Left renal pelvis (tissue), 4 donors: Measurements from ENCODE around the gene OR2L8. TPM values are rescaled to one million over a fixed set of nuclear protein-coding genes. Genes with fewer than 3 reads are reported as not detected.
A peak's percentile ranks its signal among the peaks of the same experiment; 100 is the strongest.

ENCODE experiments used
- DNase-seq, 4 donors: peaks; one replicate each; pipeline ENCODE4 v3.0.0-alpha.2; 2013; ENCODE audit warnings: low read depth in 4 of 4, low spot score in 3 of 4
- polyA plus RNA-seq, 4 donors: library from polyadenylated mRNA; unstranded; fragments of 120-200 nt; gene quantifications; one replicate each; pipeline ENCODE4 v1.2.1, GENCODE V29; 2013; ENCODE audit not compliant: insufficient read length in 4 of 4

The OR2L8 gene, protein sequence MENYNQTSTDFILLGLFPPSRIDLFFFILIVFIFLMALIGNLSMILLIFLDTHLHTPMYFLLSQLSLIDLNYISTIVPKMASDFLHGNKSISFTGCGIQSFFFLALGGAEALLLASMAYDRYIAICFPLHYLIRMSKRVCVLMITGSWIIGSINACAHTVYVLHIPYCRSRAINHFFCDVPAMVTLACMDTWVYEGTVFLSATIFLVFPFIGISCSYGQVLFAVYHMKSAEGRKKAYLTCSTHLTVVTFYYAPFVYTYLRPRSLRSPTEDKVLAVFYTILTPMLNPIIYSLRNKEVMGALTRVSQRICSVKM
- polyA plus RNA-seq = not detected

DNA sequence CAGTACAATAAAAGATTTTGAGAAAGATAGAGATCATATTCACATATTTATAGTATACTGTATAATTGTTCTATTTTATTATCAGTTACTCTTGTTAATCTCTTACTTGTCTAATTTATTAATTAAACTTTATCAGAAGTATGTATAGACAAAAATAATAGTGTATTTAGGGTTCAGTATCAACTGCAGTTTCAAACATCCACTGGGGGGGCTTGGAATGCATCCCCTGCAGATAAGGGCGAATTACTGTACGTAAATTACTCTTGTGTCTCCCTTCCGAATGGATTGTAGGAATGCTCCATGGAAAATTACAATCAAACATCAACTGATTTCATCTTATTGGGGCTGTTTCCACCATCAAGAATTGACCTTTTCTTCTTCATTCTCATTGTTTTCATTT, at the start of gene OR2L8:
TSS of gene OR2L8 (plus strand) at position 301 of the 400 bp plus-strand sequence. CDS start at position 301, 0 bp downstream.
- no peak for DNase-seq

DNA sequence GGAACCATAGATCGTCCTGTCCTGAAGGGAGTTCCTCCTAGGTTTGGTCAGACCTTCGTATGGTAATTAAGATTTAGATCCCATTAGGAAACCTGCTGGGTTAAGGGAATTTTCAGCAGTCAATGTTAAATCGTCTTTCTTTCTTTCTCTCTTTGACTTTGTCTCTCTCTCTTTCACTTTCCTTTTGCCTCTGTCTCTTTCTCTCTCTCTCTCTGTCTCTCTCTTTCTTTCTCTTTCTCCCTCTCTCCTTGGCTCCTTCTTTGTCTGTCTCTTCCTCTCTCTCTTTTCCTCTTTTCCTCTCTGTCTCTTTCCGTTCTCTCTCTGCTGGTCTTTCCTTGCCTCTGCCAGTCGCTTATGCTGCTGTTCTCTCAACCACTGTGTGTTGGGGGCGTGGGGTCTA, 44.5 kb upstream of the OR2L8 start:
- DNase-seq = no peak

DNA sequence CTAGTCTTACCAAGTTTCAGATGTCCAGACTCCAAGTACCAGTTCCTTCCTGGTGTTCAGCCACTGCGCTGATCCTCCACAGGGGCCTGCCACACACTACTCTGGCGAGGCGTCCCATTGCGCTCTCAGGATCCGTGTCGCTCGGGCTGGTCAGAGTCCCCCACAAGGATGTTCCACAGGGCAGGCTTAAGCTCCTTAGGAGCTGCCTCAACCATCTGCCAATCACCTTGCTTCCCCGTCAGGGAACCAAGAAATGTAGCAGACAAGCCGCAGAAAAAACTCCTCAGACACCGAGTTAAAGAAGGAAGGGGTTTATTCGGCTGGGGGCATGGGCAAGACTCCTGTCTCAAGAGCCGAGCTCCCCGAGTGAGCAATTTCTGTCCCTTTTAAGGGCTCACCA, 43.5 kb upstream of the OR2L8 start:
- no peak for DNase-seq

DNA sequence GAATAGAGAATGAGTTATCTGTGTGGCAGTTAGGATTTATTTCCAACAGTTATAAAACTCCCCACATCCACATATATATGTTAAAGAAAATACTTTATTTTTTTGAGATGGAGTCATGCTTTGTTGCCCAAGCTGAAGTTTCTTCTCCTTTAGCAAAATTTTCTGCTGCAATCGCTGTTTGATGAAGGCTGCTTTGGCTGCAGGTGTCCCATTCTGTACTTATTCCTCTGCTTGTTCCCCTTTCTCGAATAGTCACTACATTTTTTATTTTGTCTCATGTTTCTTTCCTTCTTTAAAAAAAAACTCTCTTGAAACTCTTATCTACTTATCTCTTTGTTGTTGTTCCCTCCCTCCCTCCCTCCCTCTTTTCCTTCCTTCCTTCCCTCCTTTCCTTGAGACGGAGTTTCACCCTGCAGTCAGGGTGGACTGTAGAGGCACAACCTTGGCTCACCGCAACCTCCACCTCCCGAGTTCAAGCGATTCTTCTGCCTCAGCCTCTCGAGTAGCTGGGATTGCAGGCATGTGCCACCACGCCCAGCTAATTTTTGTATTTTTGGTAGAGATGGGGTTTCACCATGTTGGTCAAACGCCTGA, 42.7 kb upstream of the OR2L8 start:
- DNase-seq = no peak

DNA sequence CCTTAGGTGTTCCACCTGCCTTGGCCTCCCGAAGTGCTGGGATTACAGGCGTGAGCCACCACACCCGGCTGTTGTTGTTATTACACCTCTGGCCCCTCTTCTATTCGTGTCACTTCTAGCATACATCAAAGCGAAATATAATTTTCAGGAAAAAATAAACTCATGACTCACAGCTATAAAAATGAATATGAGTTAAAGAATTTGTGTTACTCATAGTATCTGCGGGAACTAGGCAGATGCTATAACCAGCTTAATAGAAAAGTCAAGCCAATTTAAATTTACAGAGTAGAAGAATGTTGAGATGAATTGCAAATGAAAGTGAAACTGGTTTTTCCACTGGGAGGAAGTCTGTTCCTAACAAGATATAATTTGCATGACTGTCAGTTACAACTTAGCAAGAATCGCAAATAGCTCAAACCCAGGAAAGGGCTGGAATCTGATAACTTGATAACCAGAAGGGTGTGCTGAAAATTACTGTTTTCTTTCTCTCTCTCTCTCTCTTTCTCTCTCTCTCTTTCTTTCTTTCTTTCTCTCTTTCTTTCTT, 42.1 kb upstream of the OR2L8 start:
- no peak for DNase-seq

DNA sequence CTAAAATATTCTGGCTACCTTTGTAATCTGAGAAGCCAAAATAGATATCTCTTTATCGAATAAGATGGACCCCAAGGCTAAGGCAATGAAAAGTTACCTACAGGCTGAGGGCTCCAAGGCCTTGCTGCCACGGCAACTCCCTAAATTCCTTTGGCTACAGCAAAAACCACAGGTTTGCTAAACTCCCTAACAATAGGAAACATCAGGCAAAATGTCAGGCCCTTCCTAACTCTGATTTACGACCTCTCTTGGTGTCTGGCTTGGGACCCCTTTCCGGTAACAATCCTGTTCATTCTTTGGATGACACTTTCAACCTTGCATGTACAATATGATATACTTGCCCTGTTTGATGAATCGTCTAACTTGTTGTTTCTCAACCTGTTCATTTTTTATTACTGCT, 39.9 kb upstream of the OR2L8 start:
- DNase-seq = no peak

DNA sequence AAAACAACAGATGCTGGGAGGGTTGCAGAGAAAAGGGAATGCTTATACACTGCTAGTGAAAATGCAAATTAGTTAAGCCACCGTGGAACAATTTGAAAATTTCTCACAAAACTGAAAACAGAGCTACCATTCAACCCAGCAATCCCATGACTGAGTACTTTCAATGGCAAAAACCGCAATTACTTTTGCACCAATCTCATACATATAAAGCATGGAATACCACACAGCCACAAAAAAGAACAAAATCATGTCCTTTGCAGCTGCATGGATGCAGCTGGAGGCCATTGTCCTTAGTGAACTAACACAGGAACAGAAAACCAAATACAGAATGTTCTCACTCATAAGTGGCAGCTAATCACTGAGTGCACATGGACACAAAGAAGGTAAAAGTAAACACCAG, 34.9 kb upstream of the OR2L8 start:
- no peak for DNase-seq

DNA sequence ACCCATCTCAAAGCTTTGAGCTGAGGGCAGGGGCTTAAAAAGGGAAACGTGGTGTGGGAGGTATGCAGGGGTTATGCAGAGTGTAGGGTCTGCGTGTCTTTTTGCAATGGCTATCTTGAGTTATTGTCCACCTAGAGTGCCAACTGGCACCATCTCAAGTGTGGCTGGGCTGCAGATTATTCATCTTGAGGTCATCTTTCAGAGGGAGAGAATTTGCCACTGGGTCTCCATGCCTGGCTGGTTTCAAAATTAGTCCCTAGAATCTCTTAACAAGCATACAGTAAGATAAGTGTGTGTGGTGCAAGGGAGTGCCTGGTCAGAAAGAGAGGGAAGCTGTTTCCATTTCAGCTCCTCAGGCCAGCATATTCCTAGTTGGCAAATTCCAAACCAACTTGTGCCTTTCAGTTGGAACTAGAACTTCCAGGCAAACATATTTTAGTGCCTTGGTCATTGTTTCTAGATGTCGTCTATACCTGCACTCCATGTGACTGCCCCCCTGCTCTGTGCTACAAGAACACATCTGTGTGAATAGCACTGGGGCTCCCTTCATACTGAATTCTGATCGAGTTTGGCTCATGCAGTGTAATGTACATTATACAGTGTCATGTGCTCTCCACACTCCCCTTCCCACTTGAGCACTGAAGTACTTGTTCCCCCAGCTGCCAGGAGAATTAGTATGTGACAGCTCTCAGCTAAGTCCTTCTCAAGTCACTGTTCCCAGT, 33.6 kb upstream of the OR2L8 start:
- DNase-seq = no peak

DNA sequence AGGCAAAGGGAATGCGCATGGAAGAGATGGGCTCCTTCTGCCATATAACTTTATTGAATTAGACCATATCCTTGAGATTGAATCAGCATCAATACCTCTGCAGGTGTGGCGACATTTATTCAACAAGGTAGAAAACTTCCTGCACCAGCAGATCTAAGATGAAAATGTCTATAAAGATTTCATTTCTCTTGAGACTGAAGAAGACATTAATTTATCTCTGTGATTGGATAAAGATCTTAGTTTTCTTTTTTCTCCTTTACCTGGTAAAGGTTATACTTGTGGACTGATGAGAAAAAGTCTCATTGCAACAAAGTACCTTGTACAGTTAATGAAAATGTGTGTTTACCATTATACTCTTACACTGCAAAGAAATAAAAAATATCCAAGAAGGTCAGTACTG, 28.7 kb upstream of the OR2L8 start, which contains the start of gene OR2T8:
TSS of gene OR2T8 (plus strand) at position 301 of the 400 bp plus-strand sequence. CDS start 766 bp downstream, outside the sequence.
- DNase-seq = no peak

DNA sequence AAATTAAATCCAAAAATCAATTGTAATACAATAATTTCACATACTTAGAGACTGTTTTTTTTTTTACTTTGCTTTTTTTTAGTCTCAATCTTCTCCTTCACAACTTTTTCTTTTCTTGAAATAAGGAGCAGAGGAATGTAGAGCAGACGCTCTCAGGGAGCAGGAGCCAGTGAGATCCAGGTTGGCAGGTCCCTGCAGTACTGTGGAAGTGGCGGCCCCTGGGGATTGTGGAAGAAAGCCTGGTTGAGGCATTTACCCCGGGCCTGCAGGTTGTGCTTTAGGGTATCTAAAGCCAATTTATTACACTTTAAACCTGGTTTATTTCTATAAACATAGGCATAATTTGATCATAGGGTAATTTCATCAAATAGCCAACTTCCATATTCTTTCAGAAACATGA, 24.7 kb upstream of the OR2L8 start:
- no peak for DNase-seq

DNA sequence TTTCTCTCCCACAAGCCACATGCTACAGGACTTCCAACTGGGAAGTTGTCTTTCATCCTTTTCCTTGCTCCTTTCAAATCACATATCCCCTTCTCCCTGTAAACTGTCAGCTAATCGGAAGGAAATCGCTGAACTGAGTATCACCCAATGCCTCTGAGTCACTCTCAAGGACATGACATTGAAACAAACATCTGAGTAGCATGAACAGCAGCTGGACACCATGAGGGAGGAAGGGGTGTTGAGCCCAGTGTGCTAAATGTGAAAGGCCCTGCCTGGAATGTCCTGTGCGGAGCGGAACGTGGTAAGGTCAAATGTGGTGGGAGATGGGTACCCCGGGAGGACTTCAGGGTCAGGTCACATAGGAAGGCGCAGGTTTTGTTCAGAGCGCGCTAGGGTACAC, 23.8 kb upstream of the OR2L8 start, which contains the start of gene OR2AJ1:
TSS of gene OR2AJ1 (plus strand) at position 22 of the 400 bp plus-strand sequence. CDS start 8,880 bp downstream, outside the sequence.
- DNase-seq = no peak

DNA sequence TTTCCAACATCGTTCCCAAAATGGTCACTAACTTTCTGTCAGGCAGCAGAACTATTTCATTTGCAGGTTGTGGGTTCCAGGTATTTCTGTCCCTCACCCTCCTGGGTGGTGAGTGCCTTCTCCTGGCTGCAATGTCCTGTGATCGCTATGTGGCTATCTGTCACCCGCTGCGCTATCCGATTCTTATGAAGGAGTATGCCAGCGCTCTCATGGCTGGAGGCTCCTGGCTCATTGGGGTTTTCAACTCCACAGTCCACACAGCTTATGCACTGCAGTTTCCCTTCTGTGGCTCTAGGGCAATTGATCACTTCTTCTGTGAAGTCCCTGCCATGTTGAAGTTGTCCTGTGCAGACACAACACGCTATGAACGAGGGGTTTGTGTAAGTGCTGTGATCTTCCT, 14.7 kb upstream of the OR2L8 start:
- no peak for DNase-seq

DNA sequence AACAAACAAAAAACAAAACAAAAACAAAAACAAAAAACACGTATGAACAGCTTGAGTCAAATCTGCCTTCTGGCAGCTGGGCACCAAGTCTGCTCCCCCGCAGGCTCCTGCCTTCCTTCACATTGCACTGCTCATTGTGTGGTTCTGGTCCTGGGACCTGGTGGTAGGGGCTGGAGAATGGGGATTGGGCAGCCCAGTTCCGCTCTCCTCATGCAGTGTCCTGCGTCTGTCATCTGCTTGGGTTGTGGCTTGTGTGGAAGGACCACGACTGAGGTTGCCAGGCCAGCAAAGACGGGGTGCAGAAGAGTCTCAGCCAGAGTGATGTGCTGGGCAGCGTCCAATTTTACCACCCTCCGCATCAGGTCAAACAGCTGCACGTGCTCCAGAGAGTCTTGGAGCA, 12.9 kb upstream of the OR2L8 start:
- no peak for DNase-seq

DNA sequence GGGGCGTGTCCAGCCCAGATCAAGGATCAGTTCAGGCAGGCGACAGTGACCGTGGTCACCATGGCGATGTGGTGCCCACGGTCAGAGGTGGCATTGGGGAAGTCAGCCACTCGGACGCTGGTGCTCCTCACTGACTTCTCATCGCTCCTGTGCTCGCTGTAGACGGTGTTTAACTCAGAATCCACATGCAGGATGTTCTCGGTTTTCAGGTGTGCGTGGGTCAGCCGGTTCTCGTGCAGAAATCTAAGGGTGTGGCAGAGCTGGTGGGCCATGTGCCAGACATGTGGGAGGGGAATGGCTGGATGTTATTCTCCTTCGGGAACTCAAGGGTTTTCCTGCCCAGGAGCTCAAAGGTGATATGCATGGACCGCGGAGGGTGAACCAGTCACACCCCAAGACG, 12.2 kb upstream of the OR2L8 start:
- DNase-seq = no peak

DNA sequence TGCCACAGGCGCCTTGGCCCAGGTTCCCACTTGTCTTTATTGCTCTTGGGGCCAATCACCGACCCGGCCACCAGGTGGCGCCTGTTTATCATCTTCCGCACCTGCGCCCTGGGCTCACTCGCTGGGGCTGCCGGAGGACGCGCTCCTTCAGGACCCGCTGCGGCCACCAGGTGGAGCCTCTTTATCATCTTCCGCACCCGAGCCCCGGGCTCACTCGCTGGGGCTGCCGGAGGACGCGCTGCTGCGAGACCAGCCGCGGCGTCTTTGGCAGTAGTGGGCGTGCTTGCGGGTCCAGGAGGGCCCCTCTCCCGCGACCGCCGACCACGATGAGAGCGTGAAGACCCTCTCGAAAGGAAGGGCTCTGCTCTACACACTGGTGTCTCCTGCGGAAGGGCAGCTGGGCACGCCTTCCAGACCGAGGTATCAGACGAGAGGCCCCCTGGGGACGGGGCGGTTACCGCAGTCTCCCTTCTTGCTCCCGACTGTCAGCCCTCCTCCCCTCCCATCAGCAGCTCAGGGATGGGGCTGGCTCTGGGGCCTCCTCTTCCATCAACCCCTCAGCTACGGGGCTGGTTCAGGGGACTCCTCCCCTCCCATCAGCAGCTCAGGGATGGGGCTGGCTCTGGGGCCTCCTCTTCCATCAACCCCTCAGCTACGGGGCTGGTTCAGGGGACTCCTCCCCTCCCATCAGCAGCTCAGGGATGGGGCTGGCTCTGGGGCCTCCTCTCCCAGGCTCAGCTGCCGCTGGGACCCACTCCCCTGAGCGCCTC, 11.5 kb upstream of the OR2L8 start:
- peak in 3 of 4 donors; percentile 1 to 31 (median 29) for DNase-seq

DNA sequence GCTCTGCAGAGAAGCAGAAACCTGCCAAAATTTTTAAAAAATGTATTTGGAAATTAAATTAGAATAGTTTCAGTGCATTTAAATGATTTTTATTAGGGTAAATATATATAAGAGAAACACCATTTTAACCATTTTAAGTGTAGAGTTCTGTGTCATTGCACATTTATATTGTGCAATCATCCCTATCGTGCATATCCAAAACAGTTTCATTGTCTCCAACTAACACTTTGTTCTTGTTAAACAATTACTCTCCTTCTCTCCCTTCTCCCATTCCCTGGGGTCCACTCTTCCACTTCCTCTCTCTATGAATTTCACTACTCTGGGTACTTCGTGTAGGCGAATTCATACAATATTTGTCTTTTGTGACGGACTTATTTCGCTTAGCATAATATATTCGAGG, 6.0 kb upstream of the OR2L8 start:
- no peak for DNase-seq

DNA sequence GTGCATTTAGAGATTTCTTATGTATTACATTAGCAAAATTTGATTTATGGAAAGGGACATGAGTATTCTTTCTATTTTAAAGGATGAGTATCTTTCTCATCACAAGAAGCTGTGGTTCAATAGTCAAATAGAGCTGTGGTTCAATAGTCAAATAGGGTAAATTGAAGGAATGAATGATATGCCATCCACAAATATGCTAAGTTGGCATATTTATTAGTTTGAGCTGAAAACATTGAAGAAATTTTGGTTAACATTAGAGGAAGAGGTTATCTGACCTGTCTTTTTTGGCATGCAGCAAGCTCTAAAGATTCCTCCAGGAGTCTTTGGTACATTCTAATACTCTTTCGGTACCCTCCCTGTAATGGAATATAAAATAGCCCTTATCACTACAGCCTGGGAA, 4.8 kb downstream of the OR2L8 start:
- no peak for DNase-seq

DNA sequence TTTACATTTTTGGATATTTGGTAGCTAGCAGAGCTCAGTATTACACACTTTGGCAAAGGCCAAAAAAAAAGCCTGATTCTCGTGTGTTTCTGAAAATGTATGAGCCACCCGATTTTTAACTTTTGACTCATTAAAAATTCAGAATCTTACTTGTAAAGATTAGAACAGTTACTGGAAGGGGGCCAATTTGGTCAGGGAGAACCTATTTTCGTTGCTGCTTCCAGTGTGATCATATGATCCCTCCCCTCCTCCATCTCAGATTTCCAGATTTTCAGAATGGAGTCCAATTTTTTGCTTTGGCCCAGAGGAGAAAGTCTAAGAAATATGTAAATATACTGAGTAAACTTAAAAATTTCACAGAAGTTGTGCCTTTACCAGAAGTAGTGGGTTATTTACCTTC, 13.1 kb downstream of the OR2L8 start:
- DNase-seq = no peak

DNA sequence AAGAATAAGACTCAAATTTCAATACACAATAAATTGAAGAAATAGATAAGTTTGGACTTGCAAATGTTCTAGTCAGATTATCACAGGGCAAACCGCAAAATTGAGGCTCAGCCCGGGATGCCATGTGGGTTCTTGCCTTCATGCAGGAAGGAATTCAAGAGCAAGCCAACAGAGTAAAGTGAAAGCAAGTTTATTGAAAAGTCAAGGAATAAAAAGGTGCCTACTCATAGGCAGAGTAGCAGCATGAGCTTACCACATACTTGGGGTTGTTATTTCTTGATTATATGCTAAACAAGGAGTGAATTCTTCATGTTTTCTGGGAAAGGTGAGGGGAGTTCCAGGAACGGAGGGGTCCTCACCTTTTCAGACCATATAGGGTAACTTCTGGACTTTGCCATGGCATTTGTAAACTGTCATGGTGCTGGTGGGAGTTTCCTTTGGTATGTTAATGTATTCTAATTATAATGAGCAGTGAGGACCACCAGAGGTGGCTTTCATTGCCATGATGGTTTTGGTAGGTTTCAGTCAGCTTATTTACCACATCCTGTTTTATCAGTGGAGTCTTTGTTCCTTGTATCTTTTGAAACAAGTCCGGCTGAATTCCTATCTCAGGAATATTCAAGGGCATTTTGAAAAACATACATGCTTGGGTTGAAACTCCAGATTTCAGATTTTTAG, 14.4 kb downstream of the OR2L8 start:
- no peak for DNase-seq

DNA sequence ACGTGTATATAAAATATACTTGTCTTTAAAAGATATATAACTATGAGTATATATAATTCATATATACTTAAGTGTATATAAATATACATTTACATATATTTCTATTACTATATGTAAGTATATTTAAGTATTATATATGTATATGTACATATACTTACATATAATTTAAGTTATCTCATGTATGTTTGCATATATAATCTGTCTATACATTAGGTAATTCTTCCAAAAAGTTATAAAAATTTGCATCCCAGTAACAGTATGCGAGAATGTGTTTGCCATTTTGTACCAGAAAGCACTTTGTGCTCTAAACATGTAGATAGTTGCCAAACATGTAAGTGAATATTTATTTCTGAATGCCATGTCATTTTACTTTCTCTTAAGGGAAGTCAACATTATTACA, 16.3 kb downstream of the OR2L8 start, which contains the start of gene OR2AK2:
TSS of gene OR2AK2 (plus strand) at position 301 of the 400 bp plus-strand sequence. CDS start 144 bp downstream, outside the sequence.
- DNase-seq = no peak
